GM18517 (cell line): Measurements from ENCODE around the gene RFX2.
"Not testable (repeated sequence)": the region's sequence is repeated elsewhere in the genome, so short reads cannot be mapped to it uniquely, and the experiment has no call there.

Experiments
- ATAC-seq: cut with Tn5 transposase; IDR thresholded peaks from one replicate; pipeline ENCODE4 v1.9.1; 2021; ENCODE audit warnings: mild to moderate bottlenecking, moderate library complexity; ENCODE audit not compliant: unreplicated experiment

RFX2 gene

DNA sequence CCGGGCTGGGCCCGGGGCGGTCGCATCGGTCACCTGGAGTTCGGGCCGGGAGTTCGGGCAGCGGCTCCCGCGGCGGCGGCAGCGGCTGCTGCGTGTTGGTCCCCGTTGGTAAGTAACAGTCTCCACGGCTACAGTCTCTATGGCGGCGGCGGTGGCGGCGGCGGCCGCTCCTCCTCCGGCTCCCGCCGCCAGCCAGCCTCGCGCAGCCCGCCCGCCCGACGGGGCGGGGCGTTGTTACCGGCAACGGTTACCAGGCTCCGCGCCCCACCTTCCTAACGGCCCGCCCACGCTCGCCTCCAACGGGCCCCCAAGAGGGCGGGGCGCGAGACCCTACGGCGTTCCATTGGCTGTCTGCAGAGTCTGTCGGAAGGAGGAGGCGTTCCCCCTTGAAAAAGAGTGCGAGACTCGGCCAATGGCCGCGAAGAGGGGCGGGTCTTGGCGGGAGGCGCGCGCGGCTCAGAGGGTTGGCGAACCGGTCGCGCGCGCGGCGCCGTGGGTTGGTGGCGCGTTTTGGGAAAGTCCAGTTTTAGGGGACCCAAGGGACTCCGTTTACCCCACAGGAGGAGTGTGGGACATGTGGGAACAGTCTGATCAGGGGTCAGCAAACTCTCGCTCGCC is at the start of gene RFX2:
TSS of gene RFX2 (minus strand) at position 141 of the 618 bp plus-strand sequence. CDS start 63,004 bp downstream, outside the sequence.
- ATAC-seq = peak; percentile 92

DNA sequence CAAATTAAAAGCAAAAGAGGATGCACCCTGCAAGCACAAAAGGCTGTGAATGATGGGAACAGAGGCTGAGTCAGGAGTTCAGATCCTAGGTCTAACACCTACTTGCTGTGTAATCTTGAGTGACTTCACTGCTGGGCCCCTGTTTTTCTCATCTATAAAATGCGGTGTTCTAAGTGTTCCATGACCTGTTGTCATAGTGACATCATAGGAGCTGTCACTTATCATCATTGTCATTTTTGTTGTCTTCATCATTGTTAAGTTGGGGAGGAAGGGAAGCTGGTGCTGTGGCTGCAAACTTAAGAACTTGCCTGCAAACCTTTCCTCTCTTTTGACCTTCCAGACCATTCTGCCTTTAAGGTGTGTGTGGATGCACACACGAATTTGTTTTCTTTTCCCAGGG is 45.7 kb upstream of the RFX2 start:
- no peak for ATAC-seq

DNA sequence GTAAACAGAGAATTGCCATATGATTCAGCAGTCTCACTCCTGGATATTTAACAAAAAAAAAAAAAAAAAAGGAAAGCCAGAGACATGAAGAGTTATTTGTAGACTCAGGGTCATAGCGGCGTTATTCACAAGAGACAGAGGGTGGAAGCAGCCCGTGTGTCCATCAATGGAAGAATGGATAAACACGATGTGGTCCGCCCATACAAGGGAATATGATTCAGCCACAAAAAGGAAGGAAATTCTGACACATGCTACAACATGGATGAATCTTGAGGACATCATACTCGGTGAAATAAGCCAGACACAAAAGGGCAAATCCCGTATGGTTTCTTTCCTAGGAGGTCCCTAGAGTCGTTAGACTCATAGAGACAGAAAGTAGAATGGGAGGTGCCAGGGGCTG is 40.0 kb upstream of the RFX2 start:
- no peak for ATAC-seq

DNA sequence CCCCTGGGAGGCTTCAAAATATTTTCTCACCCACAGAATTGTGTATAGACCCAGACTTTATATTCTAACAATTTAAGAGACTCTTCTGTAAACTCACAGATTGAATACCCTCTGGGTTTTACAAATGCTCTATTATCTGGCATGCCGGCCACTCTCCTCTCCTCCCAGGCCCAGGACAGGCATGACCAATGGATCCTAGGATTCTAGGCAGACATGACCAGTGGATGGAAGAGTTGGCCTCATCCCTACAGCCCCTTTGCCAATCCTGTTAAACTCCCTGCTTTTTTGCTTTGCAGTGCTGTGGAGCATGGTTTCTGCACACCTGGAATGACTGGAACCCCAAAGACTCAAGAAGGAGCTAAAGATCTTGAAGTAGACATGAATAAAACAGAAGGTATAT is 30.9 kb upstream of the RFX2 start:
- ATAC-seq = no peak

DNA sequence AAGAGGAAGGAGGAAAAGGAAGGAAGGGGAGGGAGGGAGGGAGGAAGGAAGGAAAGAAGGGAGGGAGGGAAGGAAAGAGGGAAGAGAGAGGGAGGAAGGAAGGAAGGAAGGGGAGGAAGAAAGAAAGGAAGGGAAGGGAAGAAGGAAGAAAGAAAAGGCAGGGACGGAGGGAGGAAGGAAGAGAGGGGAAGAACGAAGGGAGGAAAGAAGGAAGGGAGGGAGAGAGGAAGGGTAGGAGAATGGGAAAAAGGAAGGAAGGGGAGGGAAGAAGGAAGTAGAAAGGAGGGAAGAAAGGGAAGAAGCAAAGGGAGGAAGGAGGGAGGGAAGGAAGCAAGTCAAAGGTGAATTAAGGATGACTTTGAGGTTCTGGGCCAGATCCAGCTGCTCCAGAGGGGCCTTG is 28.2 kb upstream of the RFX2 start:
- no peak for ATAC-seq

DNA sequence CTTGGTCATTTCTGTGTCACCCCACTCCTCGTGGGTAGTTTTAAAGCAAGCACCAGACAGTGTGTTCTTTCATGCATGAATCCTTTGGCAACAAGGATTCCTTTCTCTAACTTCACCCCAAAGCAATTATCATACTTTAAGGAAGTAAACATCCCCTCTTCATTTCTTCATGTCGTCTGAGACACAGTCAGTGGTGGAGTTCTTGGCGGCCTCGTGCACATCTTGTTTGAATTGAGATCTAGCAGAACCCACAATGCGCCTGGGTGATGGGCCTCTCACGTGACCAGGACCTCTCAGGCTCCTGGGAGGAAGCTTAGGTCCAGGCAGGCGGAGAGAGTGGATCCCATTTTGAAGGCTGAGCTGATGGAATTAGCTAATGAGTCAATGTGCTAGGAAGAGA is 27.8 kb upstream of the RFX2 start:
- ATAC-seq = no peak

DNA sequence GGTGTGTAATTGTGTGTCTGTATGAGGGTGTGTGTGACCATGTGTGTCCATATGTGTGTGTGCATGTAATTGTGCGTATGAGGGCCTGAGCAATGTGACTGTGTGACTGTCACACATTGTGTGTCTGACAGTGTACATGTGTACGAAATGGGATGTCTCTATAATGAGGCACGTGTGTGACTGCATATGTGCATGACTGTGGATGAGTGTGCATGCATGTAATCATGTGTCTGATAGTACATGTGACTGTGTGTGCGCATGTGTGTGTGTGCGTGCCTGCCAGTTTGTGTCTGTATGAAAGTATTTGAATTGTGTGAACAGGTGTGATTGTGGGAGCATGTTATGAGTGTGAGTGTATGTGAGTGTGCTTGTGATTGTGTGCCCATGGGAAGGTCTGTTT is 22.9 kb upstream of the RFX2 start:
- ATAC-seq = no peak

DNA sequence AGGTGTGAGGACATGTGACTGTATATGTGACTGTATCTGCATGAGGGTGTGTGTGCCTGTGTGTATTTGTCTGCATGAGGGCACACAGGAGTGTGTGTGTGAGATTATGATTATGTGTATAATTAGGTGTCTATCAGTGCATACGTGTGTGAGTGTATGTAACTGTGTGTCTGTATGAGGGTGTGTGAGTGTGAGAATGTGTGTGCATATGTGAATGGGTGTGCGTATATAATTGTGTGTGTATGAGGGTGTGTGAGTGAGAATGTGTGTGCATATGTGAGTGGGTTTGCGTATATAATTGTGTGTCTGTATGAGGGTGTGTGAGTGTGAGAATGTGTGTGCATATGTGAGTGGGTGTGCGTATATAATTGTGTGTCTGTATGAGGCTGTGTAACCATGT is 22.2 kb upstream of the RFX2 start:
- ATAC-seq = no peak

DNA sequence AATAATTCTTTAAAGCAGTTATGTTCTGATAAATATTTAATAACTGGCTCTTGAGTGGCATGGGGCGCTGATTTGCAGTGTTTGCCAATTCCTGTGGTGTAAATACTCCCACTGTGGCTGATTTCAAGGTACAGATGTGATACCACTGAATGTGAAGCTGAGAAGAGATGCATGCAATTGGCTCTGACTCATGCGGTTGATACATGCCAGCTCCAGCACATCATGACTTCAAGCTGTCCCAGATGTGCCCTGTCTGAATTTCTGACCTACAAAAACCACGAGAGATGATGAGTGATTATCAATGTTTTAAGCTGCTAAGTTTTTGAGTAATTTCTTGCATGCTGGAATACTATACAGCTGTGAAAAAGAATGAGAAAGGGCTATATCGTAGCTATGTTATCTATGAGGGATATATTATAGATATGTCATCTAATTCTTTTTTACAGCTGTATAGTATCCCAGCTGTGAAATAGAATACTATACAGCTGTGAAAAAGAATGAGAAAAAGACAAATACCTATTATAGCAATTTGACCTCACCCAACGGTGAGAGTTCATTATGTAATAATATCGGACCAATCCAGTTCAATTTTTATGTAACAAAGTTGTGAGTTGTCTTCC is 17.5 kb upstream of the RFX2 start:
- ATAC-seq = no peak

DNA sequence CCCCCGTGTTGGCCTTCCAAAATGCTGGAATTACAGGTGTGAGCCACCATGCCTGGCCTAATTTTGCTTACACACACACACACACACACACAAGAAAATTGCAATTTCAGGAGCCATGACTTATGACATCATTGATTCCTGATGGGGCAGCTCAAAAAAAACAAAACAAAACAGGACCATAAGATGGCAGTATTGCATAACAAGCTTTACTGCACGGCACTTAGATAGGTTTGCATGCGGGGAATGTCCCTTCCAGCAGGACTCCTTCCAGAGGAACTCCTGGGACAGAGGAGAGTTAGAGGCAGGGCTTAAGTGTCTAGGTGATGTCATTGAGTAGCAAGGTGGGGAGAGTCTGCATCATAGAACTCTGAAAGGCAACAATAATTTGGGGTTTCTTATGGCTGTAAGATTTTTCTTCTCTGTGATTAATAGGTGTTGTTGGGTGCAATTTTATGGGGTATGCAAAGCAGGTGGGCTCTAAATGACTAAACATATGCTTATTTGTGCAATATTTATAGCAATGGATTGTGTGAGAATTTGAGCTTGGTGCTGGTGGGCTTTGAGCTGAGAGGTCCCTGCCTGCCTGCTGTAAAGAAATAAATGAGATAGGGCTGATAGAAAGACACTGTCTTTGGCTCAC is 16.2 kb upstream of the RFX2 start:
- ATAC-seq = no peak

DNA sequence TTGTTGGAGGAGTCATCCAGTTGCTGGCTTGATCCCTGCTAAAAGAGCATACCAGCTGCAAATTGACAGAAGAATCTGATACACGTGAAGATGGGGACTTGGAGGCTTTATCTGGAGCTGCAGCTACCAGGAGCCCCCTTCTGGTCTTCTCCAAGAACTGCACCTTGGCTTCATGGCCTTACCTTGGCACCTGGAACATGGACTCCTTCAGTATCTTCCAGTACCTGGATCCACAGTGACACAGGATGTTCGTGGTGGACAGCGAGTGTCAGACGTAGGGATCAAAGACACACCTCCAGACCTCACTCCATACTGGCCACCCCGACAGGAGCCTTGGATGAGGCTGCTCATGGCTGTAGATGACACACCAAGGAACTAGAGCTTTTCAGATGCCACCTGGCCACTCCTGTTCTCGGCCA is 15.3 kb upstream of the RFX2 start:
- ATAC-seq = no peak

DNA sequence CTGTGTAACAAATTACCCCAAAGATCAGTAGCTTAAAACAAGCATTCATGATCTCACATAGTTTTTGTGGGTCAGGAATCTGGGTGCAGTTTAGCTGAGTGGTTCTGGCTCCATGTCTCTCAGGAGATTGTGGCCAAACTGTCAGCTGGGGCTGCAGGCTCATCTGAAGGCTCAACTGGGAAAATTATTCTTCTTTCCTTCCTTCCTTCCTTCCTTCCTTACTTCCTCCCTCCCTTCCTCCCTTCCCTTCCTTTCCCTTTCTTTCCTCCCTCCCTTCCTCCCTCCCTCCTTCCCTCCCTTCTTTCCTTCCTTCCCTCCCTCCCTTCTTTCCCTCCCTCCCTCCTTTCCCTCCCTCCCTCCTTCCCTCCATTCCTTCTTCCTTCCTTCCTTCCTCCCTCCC is 8.7 kb upstream of the RFX2 start:
- no peak for ATAC-seq

DNA sequence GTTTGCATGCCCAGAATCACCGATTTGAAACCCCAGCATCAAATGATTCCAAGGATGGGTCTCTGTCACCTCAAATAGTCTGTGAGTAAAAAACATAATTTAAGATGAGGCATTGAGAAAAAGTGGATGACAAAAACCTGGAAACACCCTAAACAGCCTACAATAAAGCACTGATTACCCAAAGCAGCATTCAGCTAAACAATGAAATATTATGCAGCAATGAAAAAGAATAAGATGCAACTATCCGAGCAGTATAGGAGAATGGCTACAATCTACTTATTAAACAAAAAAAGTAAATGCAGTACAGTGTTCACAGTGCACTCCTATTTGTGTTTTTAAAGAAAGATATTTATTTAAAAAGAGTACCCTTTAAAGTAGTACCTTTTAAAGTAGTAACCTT is 7.7 kb upstream of the RFX2 start:
- no peak for ATAC-seq

DNA sequence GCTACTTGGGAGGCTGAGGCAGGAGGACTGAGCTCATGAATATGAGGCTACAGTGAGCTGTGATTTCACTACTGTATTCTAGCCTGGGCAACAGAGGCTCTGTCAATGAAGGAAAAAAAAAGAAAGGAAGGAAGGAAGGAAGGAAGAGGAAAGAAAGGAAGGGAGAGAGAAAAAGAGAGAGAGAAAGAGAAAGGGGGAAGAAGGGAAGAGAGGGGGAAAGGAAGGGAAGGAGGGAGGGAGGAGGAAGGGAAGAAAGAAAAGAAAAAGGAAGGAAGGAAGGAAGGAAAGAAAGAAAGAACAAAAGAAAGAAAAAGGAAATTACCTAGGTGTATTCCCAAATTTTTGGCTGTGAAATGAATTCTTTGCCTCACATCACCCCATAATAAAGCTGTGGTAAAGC is 7.2 kb upstream of the RFX2 start:
- ATAC-seq = no peak

DNA sequence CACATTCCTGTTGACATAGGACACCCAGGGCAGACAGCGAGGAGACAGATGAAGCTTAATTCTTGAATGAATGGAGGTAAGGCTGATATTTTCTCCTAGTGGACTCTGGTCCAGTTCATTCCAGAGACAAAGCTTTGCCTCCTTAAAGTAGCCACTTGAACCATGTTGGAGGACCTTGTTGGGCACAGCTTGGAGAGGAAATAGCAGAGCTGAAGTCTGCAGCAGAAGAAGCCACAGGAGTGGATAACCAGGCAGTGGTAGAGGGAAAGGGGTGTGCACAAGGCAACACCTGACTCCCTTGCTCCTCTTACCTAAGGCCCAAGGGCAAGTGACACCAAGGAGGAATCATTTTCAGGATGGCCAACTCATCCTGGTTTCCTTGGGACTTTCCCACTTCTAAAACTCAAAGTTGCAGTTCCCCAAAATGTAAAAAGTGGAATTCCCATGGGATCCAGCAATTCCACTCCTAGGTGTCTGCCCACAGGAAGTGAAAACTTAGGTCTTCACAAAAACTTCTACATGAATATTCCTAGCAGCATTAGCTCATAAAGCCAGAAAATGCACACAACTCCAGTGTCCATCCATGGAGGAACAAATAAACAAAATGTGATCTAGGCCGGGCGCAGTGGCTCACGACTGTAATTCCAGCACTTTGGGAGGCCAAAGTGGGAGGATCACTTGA is 6.6 kb upstream of the RFX2 start:
- no peak for ATAC-seq

DNA sequence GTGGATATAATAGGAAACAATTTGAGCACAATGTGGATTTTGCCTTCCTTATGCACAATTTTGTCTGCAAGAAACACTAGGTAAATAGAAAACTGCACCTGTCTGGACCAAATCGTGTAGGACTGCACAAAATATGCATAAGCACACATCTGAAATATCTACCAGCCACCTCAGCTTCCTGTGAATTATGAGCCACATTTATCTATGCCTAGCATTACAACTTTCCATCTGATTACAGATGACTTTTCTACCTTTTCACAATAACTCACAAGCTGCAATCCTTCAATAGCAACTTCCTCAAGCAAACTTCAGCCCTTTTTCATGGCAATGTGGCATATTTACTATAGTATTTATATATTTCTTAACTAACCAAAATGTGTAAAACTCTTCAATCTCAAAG is 5.7 kb upstream of the RFX2 start:
- no peak for ATAC-seq

DNA sequence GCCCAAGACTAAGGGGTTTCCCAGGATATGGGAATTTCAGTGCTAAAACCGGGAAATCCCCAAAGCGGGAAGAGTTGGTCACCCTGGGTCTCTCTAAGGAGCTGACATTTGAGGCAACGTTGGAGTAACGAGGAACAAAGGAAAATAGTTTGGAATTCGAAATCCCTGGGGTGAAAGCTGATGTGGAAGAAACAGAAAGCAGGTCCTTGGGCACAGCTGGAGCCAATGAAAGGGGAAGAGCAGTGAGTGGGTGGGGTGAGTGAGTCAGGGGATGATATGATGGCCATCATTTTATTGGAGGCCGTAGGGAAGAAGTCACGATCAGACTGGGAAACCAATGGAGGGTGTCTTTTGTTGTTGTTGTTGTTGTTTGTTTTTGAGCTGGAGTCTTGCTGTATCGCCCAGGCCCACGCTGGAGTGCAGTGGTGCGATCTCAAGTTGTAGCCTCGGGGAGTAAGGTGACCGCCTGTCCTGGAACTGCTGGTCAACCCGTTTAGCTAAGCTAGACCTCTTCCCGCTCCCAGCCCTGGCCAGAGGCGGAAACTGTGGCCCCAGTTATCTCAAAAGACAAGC is 3.4 kb upstream of the RFX2 start:
- ATAC-seq = no peak

DNA sequence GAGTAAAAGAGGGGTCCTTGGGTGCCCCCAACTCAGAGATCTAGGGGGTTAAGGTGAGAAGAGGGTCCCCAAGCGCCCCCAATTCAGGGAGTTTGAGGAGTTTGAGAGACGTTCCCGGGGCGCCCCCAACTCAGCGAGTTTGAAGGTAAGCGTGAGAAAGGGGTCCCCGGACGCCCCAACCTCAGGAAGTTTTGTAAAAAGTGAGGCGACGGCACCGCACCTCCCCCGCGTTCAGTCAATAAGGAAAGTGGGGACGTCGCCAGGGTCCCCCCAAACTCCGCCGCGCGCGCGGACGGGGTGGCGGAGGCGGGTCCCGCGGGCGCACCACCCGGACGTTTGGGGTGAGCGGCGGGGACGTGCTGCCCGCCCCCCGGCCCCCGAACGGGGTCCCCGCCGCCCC is 353 bp downstream of the RFX2 start:
- ATAC-seq = peak; percentile 4

DNA sequence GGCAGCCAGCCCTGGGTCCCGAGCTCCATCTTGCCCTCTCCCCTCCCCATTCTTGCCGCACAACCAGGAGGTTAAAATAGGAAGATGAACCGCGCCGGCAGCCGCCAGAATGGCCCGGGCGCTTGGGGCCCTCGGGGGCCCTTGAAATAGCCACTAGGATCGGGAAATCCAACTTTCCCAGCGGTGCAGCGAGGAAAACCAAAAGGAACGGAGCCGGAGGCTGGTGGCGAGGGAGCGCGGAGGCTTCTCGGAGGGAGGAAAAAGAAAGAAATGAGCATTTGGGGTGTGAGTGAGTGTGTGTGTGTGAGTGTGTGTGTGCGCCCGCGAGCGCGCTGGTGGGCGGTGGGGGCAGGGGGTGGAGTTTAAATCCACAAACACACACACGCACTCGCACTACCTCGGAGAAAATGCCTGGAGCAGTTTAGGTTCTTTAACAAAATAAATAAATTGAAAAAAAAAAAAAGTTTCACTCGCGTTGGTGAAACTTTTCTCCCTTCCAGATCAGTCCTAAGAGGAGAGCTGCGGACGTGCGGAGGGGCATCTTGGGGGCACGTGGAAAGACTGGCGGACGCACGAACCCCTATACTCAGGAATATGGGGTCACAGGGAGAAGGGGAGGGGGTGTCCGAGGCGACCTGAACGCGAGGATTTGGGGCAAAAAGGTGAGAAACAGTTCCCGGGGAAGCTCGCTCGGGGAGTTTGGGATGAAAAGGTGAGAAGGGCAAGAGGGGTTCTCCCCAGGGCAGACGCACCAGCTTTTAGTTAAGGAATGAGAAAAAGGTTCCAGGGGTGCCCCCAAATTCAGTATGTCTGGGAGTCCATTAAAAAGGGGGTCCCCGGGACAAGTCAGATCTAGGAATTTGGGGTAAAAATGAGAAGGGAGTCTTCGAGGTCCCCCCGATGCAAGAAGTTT is 1.3 kb downstream of the RFX2 start:
- ATAC-seq = no peak

DNA sequence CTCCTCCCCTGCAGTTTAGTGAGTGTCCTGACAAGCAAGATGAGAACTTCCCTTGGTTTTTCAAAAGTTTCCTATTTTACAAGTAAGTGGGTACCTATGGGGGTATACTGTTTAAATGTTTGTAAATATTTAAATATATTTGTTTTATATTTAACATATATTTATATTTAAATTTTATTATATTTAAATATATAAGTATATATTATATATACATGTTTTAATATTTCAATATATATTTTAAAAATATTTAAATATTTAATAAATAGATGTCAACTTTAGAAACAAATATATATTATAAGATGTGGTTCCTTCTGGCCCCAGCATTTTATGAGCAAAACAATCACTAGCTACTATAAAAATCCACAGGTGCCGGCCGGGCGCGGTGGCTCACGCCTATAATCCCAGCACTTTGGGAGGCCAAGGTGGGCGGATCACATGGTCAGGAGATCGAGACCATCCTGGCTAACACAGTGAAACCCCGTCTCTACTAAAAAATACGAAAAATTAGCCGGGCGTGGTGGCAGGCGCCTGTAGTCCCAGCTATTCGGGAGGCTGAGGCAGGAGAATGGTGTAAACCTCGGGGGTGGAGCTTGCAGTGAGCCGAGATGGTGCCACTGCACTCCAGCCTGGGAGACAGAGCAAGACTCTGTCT is 3.5 kb downstream of the RFX2 start:
- not testable (repeated sequence) for ATAC-seq
